Caco-2 (cell line): ENCODE measurements around the gene BPGM. TPM values are rescaled to one million over a fixed set of nuclear protein-coding genes. Genes with fewer than 3 reads are reported as not detected.
"Not testable (repeated sequence)": the region's sequence is repeated elsewhere in the genome, so short reads cannot be mapped to it uniquely, and the experiment has no call there.

Experiments
- BruUV-seq: library from RNA; stranded (reverse); fragments of 400-500 nt; replicated peaks from 2 replicates; lab custom pipeline; 2021; lab: Mats Ljungman, UMichigan
- CTCF ChIA-PET: fragments of 300-600 bp; sonication (Branson Sonifier 250); formaldehyde crosslinking; loops from one replicate; lab custom pipeline; 2022; ENCODE audit warnings: antibody characterized with exemption; lab: Charles Lee
- POLR2A ChIA-PET: fragments of 300-600 bp; sonication (Branson Sonifier 250); formaldehyde crosslinking; loops from one replicate; lab custom pipeline; 2022; ENCODE audit warnings: antibody characterized with exemption; lab: Charles Lee
- DNase-seq, 2 experiments: peaks; one replicate each; pipeline versions ENCODE4 v3.0.0 to v3.0.0-alpha.2; 2020 to 2022
- H3K27me3 ChIP-seq: replicated peaks from 2 replicates; pipeline ENCODE4 v1.6.0; 2011; ENCODE audit warnings: low read length; ENCODE audit not compliant: control insufficient read depth, insufficient read depth
- H3K36me3 ChIP-seq: 2 replicates; pipeline ENCODE4 v1.5.1; 2011; ENCODE audit warnings: low read length; ENCODE audit not compliant: control insufficient read depth, insufficient read depth
- H3K4me1 ChIP-seq: fragments of 250-450 bp; sonication (Bioruptor Pico); 2 replicates; pipeline ENCODE4 v1.5.1; 2020; ENCODE audit warnings: mild to moderate bottlenecking
- H3K4me3 ChIP-seq: 2 replicates; pipeline ENCODE4 v1.5.1; 2011; ENCODE audit warnings: low read depth, mild to moderate bottlenecking, control low read depth, low read length
- H3K9me3 ChIP-seq: fragments of 250-450 bp; sonication (Bioruptor Pico); 2 replicates; pipeline ENCODE4 v1.5.1; 2020; ENCODE audit warnings: mild to moderate bottlenecking, moderate library complexity
- H3K27ac Mint-ChIP-seq: one replicate; pipeline ENCODE4 v1.8.0; 2022; ENCODE audit warnings: mixed read lengths; ENCODE audit not compliant: unreplicated experiment
- H3K27me3 Mint-ChIP-seq: one replicate; pipeline ENCODE4 v1.8.0; 2022; ENCODE audit warnings: mixed read lengths; ENCODE audit not compliant: insufficient read depth, unreplicated experiment
- H3K36me3 Mint-ChIP-seq: one replicate; pipeline ENCODE4 v1.8.0; 2022; ENCODE audit warnings: mild to moderate bottlenecking, mixed read lengths; ENCODE audit not compliant: insufficient read depth, unreplicated experiment
- H3K4me1 Mint-ChIP-seq: one replicate; pipeline ENCODE4 v1.8.0; 2022; ENCODE audit warnings: low read depth, mixed read lengths; ENCODE audit not compliant: unreplicated experiment
- H3K4me3 Mint-ChIP-seq: one replicate; pipeline ENCODE4 v1.8.0; 2022; ENCODE audit warnings: mild to moderate bottlenecking, moderate library complexity, mixed read lengths; ENCODE audit not compliant: unreplicated experiment
- H3K9me3 Mint-ChIP-seq: one replicate; pipeline ENCODE4 v1.8.0; 2022; ENCODE audit warnings: mixed read lengths; ENCODE audit not compliant: unreplicated experiment
- intact Hi-C: fragments of 100-400 bp; cut with micrococcal nuclease; formaldehyde crosslinking; loops from one replicate; pipeline ENCODE4 v1.10.0; 2022; ENCODE audit not compliant: unreplicated experiment
- total RNA-seq: library from RNA; stranded (reverse); gene quantifications from 2 replicates; pipeline ENCODE4 v1.2.3, GENCODE V29; 2022
- TF ChIP-seq, protein P1 (sequence below), 2 experiments: fragments of 200-600 bp in 1 of 2; IDR thresholded peaks; 1 replicate in 1 of 2; 2 replicates in 1 of 2; pipeline versions ENCODE4 v1.5.1 to v1.8.0; 2011 to 2022; ENCODE audit warnings: antibody characterized with exemption in 1 of 2, control low read depth in 1 of 2, inconsistent platforms in 1 of 2, low read depth in 1 of 2, low read length in 1 of 2, mild to moderate bottlenecking in 1 of 2, moderate library complexity in 1 of 2; ENCODE audit not compliant: insufficient read depth in 1 of 2, severe bottlenecking in 1 of 2, unreplicated experiment in 1 of 2

The BPGM gene
- total RNA-seq, 1 experiment from 2014 or later = 8.1 TPM

DNA sequence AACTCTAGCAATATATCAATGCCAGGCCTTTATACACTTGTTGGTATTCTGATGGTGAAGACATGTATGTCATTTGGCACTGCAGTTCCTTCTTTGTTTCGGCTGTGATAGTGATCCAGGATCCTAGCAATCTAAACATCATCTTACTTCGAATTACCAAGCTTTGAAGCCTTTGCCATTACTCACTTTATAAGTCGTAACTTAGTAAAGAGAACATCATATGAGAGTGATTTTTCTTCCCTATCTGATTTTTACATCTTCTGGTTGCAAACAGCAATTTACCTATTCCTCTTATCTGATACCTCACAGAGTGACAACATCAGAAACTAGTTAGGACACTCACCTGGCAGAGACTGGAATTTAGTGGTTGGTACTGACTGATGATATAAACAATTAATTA, 7.6 kb upstream of the BPGM start:
- peaks cover 4% of the 10 kb centered on the region for H3K27me3 Mint-ChIP-seq
- Histone ChIP-seq H3K4me1 (no peaks in the 10 kb centered on the region), H3K4me3 (no peak overlapping the region), H3K36me3 (no peaks in the 10 kb centered on the region), H3K27me3 (no peaks in the 10 kb centered on the region), H3K9me3 (no peaks in the 10 kb centered on the region)
- no TSS peak for BruUV-seq
- no peaks in the 10 kb centered on the region for H3K4me1 Mint-ChIP-seq
- POLR2A ChIA-PET = no interaction called here
- TF ChIP-seq, protein P1, sequence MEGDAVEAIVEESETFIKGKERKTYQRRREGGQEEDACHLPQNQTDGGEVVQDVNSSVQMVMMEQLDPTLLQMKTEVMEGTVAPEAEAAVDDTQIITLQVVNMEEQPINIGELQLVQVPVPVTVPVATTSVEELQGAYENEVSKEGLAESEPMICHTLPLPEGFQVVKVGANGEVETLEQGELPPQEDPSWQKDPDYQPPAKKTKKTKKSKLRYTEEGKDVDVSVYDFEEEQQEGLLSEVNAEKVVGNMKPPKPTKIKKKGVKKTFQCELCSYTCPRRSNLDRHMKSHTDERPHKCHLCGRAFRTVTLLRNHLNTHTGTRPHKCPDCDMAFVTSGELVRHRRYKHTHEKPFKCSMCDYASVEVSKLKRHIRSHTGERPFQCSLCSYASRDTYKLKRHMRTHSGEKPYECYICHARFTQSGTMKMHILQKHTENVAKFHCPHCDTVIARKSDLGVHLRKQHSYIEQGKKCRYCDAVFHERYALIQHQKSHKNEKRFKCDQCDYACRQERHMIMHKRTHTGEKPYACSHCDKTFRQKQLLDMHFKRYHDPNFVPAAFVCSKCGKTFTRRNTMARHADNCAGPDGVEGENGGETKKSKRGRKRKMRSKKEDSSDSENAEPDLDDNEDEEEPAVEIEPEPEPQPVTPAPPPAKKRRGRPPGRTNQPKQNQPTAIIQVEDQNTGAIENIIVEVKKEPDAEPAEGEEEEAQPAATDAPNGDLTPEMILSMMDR (IDR thresholded peaks at IDR 0.05; ENCODE audit: insufficient read depth in 1 of 2, low read depth in 1 of 2, low read length in 1 of 2, severe bottlenecking in 1 of 2, unreplicated experiment in 1 of 2) = no peak
- H3K27ac Mint-ChIP-seq = no peak overlapping the region
- no peak for DNase-seq
- H3K9me3 Mint-ChIP-seq = peaks cover 15% of the 10 kb centered on the region
- H3K4me3 Mint-ChIP-seq = no peak overlapping the region
- H3K36me3 Mint-ChIP-seq = no peaks in the 10 kb centered on the region
- intact Hi-C loops = no loop called here
- CTCF ChIA-PET = no interaction called here

DNA sequence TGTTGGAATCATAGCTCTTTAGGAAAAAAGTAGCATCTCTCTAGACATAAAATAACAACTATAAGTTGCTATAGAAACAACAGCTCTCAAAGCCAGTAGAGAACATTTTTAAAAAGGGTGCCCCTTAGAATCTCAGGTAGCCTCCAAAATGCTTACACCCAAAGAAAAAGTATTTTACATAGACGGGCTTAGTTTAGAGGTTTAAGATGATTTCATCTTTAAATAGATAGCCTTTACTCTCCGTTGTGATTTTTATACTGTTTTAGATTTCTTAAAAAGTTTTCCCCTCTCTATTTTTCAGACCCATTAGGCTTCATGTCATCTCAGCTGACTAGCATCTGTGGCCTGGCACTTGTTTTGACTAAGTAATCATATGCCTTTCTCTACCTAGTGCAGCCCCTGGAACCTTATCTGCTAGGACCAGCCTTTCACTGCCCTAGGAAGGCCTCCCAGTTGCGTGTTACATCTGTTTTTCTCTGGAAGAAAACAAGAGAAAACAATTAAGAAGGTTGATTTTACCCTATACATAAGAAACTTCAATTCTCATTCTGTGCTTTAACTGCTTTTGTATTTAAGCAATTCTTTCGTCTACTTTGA, 6.9 kb upstream of the BPGM start:
- no peaks in the 10 kb centered on the region for H3K9me3 ChIP-seq
- H3K4me1 Mint-ChIP-seq = no peaks in the 10 kb centered on the region
- H3K4me3 ChIP-seq = no peak overlapping the region
- no peaks in the 10 kb centered on the region for H3K36me3 Mint-ChIP-seq
- ChIA-PET POLR2A (no interaction called here), CTCF (interaction anchor here (0.6 kb wide), 1 partner anchor 47 kb away, joined by 3 read pairs; no protein-coding TSS in a partner anchor)
- no peaks in the 10 kb centered on the region for H3K36me3 ChIP-seq
- no peak overlapping the region for H3K4me3 Mint-ChIP-seq
- intact Hi-C loops = no loop called here
- peaks cover 4% of the 10 kb centered on the region for H3K27me3 Mint-ChIP-seq
- TF ChIP-seq, protein P1 (IDR thresholded peaks at IDR 0.05; ENCODE audit: insufficient read depth in 1 of 2, low read depth in 1 of 2, low read length in 1 of 2, severe bottlenecking in 1 of 2, unreplicated experiment in 1 of 2) = no peak
- no peaks in the 10 kb centered on the region for H3K4me1 ChIP-seq
- no TSS peak for BruUV-seq
- DNase-seq = no peak
- H3K27me3 ChIP-seq = no peaks in the 10 kb centered on the region
- H3K9me3 Mint-ChIP-seq = peaks cover 15% of the 10 kb centered on the region
- no peak overlapping the region for H3K27ac Mint-ChIP-seq

DNA sequence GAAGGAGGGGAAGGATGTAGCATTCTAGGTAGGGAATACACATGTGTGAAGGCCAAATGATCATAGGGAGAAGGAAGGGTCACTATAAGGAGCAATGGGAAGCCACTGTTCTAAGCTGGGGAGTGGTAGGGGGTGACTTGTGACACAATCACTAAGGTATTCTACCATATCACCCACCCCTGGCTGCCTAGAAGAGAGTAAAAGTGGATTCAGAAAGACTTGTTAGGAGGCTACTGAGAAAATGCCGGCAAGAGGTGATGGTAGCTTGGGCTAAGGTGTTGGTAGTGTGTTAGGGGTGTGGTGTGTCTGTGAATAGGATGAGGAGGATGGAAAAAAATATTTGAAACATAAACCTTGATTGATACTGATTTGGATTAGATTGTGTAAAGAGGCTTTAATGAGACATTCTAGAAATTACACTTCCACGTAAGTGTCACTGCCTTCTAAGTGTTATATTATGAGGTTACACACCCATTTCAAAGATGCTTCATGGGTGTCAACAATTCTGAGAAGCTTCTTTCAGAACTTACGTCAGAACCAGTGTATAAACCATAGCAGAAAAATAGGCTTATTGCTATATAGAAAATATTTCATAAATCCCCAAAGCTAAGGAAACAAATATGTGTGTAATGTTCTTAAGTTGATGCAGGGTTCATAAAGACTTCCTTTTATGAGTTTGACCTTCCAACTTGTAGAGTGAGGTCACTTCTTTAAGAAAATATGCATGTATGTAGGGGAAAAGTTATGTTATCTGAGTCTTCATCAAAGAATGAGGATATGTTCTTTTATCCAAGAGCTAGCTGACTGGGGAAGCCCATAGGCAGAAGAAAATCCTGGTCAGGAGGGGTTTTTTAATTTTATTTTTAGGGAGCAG, 5.6 kb upstream of the BPGM start:
- Histone ChIP-seq H3K36me3 (no peaks in the 10 kb centered on the region), H3K4me1 (0 out of 2 replicates have a peak, but pooled peaks cover 4% of the 10 kb centered on the region), H3K4me3 (no peak overlapping the region), H3K27me3 (no peaks in the 10 kb centered on the region), H3K9me3 (no peaks in the 10 kb centered on the region)
- Mint-ChIP-seq H3K9me3 (peaks cover 15% of the 10 kb centered on the region), H3K4me3 (no peak overlapping the region), H3K27ac (no peak overlapping the region), H3K27me3 (peaks cover 4% of the 10 kb centered on the region), H3K36me3 (no peaks in the 10 kb centered on the region), H3K4me1 (no peaks in the 10 kb centered on the region)
- TF ChIP-seq, protein P1 (IDR thresholded peaks at IDR 0.05; ENCODE audit: insufficient read depth in 1 of 2, low read depth in 1 of 2, low read length in 1 of 2, severe bottlenecking in 1 of 2, unreplicated experiment in 1 of 2) = no peak
- no TSS peak for BruUV-seq
- no peak for DNase-seq
- ChIA-PET POLR2A (no interaction called here), CTCF (interaction anchor here (1.2 kb wide), 1 partner anchor 8 kb away, joined by 3 read pairs; no protein-coding TSS in a partner anchor)
- intact Hi-C loops = no loop called here

DNA sequence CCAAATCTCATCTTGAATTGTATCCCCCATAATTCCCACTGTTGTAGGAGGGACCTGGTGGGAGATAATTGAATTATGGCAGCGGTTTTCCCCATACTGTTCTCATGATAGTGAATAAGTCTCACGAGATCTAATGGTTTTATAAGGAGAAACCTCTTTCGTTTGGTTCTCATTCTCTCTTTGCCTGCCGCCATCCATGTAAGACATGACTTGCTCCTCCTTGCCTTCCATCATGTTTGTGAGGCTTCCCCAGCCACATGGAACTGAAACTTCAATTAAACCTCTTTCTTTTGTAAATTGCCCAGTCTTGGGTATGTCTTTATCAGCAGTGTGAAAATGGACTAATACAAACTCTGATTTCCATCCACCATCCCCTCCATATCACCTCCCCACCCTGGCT, 4.7 kb upstream of the BPGM start:
- BruUV-seq, H3K4me1 ChIP-seq, H3K36me3 ChIP-seq, intact Hi-C loops, H3K9me3 ChIP-seq, H3K27me3 Mint-ChIP-seq, H3K27ac Mint-ChIP-seq, H3K36me3 Mint-ChIP-seq, DNase-seq, H3K4me3 ChIP-seq, H3K4me3 Mint-ChIP-seq, H3K27me3 ChIP-seq, H3K4me1 Mint-ChIP-seq: not testable (repeated sequence)
- H3K9me3 Mint-ChIP-seq = peaks cover 15% of the 10 kb centered on the region
- ChIA-PET POLR2A (interaction anchor here (0.5 kb wide), 1 partner anchor 29 kb away, joined by 4 read pairs; no protein-coding TSS in a partner anchor), CTCF (interaction anchor here (1.2 kb wide), 1 partner anchor 9 kb away, joined by 3 read pairs; no protein-coding TSS in a partner anchor)
